K562 (cell line): ENCODE data around the gene VRK1. TPM values are rescaled to one million over a fixed set of nuclear protein-coding genes. Genes with fewer than 3 reads are reported as not detected.

Source experiments
- ATF1 ChIP-seq, 2 experiments: fragments of 450-650 bp in 1 of 2; IDR thresholded peaks; 2 replicates each; pipeline ENCODE4 v1.6.1; 2016; ENCODE audit warnings: missing compliant biosample characterization in 1 of 2, missing genetic modification characterization in 1 of 2
- ELK3 ChIP-seq: fragments of 450-650 bp; formaldehyde crosslinking; IDR thresholded peaks from 2 replicates; pipeline ENCODE4 v1.4.0; 2020; ENCODE audit warnings: mild to moderate bottlenecking
- EP300 ChIP-seq: IDR thresholded peaks from 2 replicates; pipeline ENCODE4 v1.6.1; 2012; ENCODE audit warnings: low read length, improper control_type of control experiment
- EP400 ChIP-seq: fragments of 450-650 bp; IDR thresholded peaks from 2 replicates; pipeline ENCODE4 v1.6.1; 2017; ENCODE audit warnings: antibody characterized with exemption, mild to moderate bottlenecking, moderate library complexity
- EZH2 ChIP-seq: IDR thresholded peaks from 2 replicates; pipeline ENCODE4 v1.6.1; 2012; ENCODE audit warnings: low read depth, mild to moderate bottlenecking, inconsistent platforms, low read length, borderline replicate concordance
- GATAD2B ChIP-seq: fragments of 450-650 bp; IDR thresholded peaks from 2 replicates; pipeline ENCODE4 v1.6.1; 2017; ENCODE audit warnings: mild to moderate bottlenecking, borderline replicate concordance
- GTF2B ChIP-seq: IDR thresholded peaks from 2 replicates; pipeline ENCODE4 v1.6.1; 2011; ENCODE audit not compliant: insufficient read length; ENCODE audit errors: extremely low read depth
- HDAC2 ChIP-seq: fragments of 450-650 bp; IDR thresholded peaks from 2 replicates; pipeline ENCODE4 v1.6.1; 2016; ENCODE audit warnings: mild to moderate bottlenecking
- MAFF ChIP-seq: IDR thresholded peaks from 2 replicates; pipeline ENCODE4 v1.6.1; 2012; ENCODE audit warnings: low read length, improper control_type of control experiment
- MEIS2 ChIP-seq: fragments of 450-650 bp; IDR thresholded peaks from 2 replicates; pipeline ENCODE4 v1.6.1; 2014; ENCODE audit warnings: mild to moderate bottlenecking; ENCODE audit not compliant: partially characterized antibody
- NCOA4 ChIP-seq: fragments of 450-650 bp; IDR thresholded peaks from 2 replicates; pipeline ENCODE4 v1.6.1; 2018; ENCODE audit warnings: mild to moderate bottlenecking; ENCODE audit not compliant: partially characterized antibody
- NCOA6 ChIP-seq: fragments of 450-650 bp; IDR thresholded peaks from 2 replicates; pipeline ENCODE4 v1.6.1; 2017; ENCODE audit warnings: mild to moderate bottlenecking
- PKNOX1 ChIP-seq: fragments of 450-650 bp; IDR thresholded peaks from 2 replicates; pipeline ENCODE4 v1.6.1; 2016
- PML ChIP-seq: IDR thresholded peaks from 2 replicates; pipeline ENCODE4 v1.6.1; 2012; ENCODE audit warnings: low read length, inconsistent platforms
- POLR3G ChIP-seq: IDR thresholded peaks from 2 replicates; pipeline ENCODE4 v1.6.1; 2011; ENCODE audit not compliant: insufficient read length, insufficient replicate concordance; ENCODE audit errors: extremely low read depth
- RBBP5 ChIP-seq: fragments of 200-600 bp; sonication (generic); IDR thresholded peaks from 2 replicates; pipeline ENCODE4 v1.6.1; 2012; ENCODE audit warnings: borderline replicate concordance, mild to moderate bottlenecking, low read length, control low read depth, inconsistent platforms; ENCODE audit not compliant: insufficient read depth, poor library complexity, severe bottlenecking
- RBM39 ChIP-seq: fragments of 200-400 bp; formaldehyde crosslinking; optimal IDR thresholded peaks from 2 replicates; pipeline ENCODE3; 2018; ENCODE audit warnings: low read depth, low read length
- TBL1XR1 ChIP-seq, 2 experiments: IDR thresholded peaks; 2 replicates each; pipeline ENCODE4 v1.6.1; 2012; ENCODE audit warnings: improper control_type of control experiment in 2 of 2, low read length in 2 of 2, mild to moderate bottlenecking in 1 of 2
- TCF3 ChIP-seq: sonication (generic); formaldehyde crosslinking; IDR thresholded peaks from 2 replicates; pipeline ENCODE4 v1.4.0; 2020; ENCODE audit warnings: mild to moderate bottlenecking, missing genetic modification reagents
- TCF7L2 ChIP-seq: fragments of 150-350 bp; IDR thresholded peaks from 2 replicates; pipeline ENCODE4 v1.6.1; 2016; ENCODE audit warnings: low read depth, mild to moderate bottlenecking, low read length, moderate library complexity
- THAP7 ChIP-seq: fragments of 250-450 bp; sonication (Bioruptor Pico); IDR thresholded peaks from 2 replicates; pipeline ENCODE4 v1.5.0; 2021
- TOE1 ChIP-seq, 2 experiments: fragments of 450-650 bp in 1 of 2; sonication (generic) in 1 of 2; formaldehyde crosslinking in 1 of 2; IDR thresholded peaks; 2 replicates each; pipeline versions ENCODE4 v1.7.1 to v1.8.0; 2016 to 2022; ENCODE audit warnings: borderline replicate concordance in 2 of 2, mild to moderate bottlenecking in 2 of 2, antibody characterized with exemption in 1 of 2, inconsistent platforms in 1 of 2, low read depth in 1 of 2, missing genetic modification reagents in 1 of 2, moderate library complexity in 1 of 2
- ZNF12 ChIP-seq: sonication (generic); formaldehyde crosslinking; IDR thresholded peaks from 2 replicates; pipeline ENCODE4 v1.4.0; 2020; ENCODE audit warnings: mild to moderate bottlenecking, missing genetic modification reagents
- ZNF134 ChIP-seq: fragments of 250-450 bp; sonication (Bioruptor Pico); conservative IDR thresholded peaks from 2 replicates; pipeline ENCODE4 v1.4.0; 2020
- ZNF282 ChIP-seq: sonication (generic); formaldehyde crosslinking; IDR thresholded peaks from 2 replicates; pipeline ENCODE4 v1.8.1; 2023; ENCODE audit warnings: missing genetic modification reagents
- ZNF695 ChIP-seq: fragments of 450-650 bp; formaldehyde crosslinking; IDR thresholded peaks from 2 replicates; pipeline ENCODE4 v1.4.0; 2020; ENCODE audit warnings: mild to moderate bottlenecking, moderate library complexity
- ZNF75A ChIP-seq: fragments of 450-650 bp; formaldehyde crosslinking; IDR thresholded peaks from 2 replicates; pipeline ENCODE4 v1.4.0; 2020; ENCODE audit warnings: mild to moderate bottlenecking
- polyA plus RNA-seq, 8 experiments: library from polyadenylated mRNA; depleted of rRNA in 4 of 8; stranded (reverse) in 5 of 8; unstranded in 3 of 8; fragments of >200 nt; fragmentation: Nextera tagmentation in 2 of 8; fragmentation: Illumina TruSeq in 1 of 8; extraction: Ambion mirVana in 2 of 8; extraction: Trizol in 1 of 8; gene quantifications; 2 replicates each; pipeline versions ENCODE4 v1.2.1 to v1.2.3, GENCODE V29; 2011 to 2014; ENCODE audit warnings: inconsistent platforms in 1 of 8, missing spikeins in 1 of 8
- total RNA-seq, 7 experiments: library from RNA; depleted of rRNA in 6 of 7; stranded (reverse); fragments of >200 nt in 6 of 7; fragmentation: Illumina TruSeq in 2 of 7; extraction: Trizol in 2 of 7; gene quantifications; 2 replicates each; pipeline versions ENCODE4 v1.2.1 to v1.2.3, GENCODE V29; 2011 to 2021; ENCODE audit warnings: low replicate concordance in 1 of 7

Gene VRK1
- total and polyA plus RNA-seq, 9 of the 15 experiments (the other 6 are each of a cell fraction or from before 2014, with no cell fraction given): 83.6 to 177 (median 116) TPM

- no peak for TF ChIP-seq ATF1 (CRISPR knock-in tag; IDR thresholded peaks at IDR 0.05)
- peak; percentile 31; the same call in 1 of the 2 replicates for TF ChIP-seq ATF1 (tag; IDR thresholded peaks at IDR 0.05)
- TF ChIP-seq ZNF12 (CRISPR knock-in tag): no peak
- TF ChIP-seq MEIS2: peak; percentile 95
- TF ChIP-seq ZNF695 (CRISPR knock-in tag): no peak
- TF ChIP-seq ZNF134: no peak
- 0 out of 2 replicates have a peak, but pooled peaks have one; percentile 24 for TF ChIP-seq GATAD2B
- TF ChIP-seq TBL1XR1 (IDR thresholded peaks at IDR 0.05; ENCODE audit: low read length in 2 of 2): peak in 1 of 2 experiments; percentile 64; a peak in 2 of 4 replicates
- no peak for TF ChIP-seq RBM39
- TF ChIP-seq NCOA6: no peak
- peak; percentile 58; the same call in 1 of the 2 replicates for TF ChIP-seq PML
- 0 out of 2 replicates have a peak, but pooled peaks have one; percentile 31 for TF ChIP-seq TOE1 (IDR thresholded peaks at IDR 0.05; ENCODE audit: borderline replicate concordance)
- no peak for TF ChIP-seq TOE1 (CRISPR knock-in tag; IDR thresholded peaks at IDR 0.05; ENCODE audit: borderline replicate concordance, low read depth)
- TF ChIP-seq GTF2B: no peak
- no peak for TF ChIP-seq TCF7L2
- TF ChIP-seq EP400: no peak
- TF ChIP-seq NCOA4: no peak
- TF ChIP-seq ELK3: no peak
- no peak for TF ChIP-seq THAP7 (CRISPR knock-in tag)
- no peak for TF ChIP-seq ZNF282 (CRISPR knock-in tag)
- peak; percentile 47; the same call in 1 of the 2 replicates for TF ChIP-seq PKNOX1
- TF ChIP-seq POLR3G: no peak
- peak; percentile 92 for TF ChIP-seq EP300
- TF ChIP-seq TCF3 (CRISPR knock-in tag): peak; percentile 88
- TF ChIP-seq HDAC2: peak; percentile 51; the same call in 1 of the 2 replicates
- TF ChIP-seq ZNF75A (CRISPR knock-in tag): peak; percentile 89
- TF ChIP-seq RBBP5: no peak
- no peak for TF ChIP-seq EZH2
- no peak for TF ChIP-seq MAFF
These were observed 33.8 kb downstream of the VRK1 start (continued) for GRCh38 chr14:96830946-96831345.
